PC-3 (cell line): ENCODE results near the gene JADE2. TPM values are rescaled to one million over a fixed set of nuclear protein-coding genes. Genes with fewer than 3 reads are reported as not detected.
"Not testable (repeated sequence)": the region's sequence is repeated elsewhere in the genome, so short reads cannot be mapped to it uniquely, and the experiment has no call there.

Source experiments
- ATAC-seq: fragments of 200-7000 bp; cut with Tn5 transposase; 2 replicates; pipeline ENCODE4 v1.9.1; 2020; ENCODE audit warnings: mild to moderate bottlenecking, moderate library complexity
- BruUV-seq: library from RNA; stranded (reverse); fragments of 400-500 nt; replicated peaks from 2 replicates; lab custom pipeline; 2021; lab: Mats Ljungman, UMichigan
- CTCF ChIA-PET: fragments of 300-600 bp; sonication (Branson Sonifier 250); formaldehyde crosslinking; loops from one replicate; lab custom pipeline; 2022; ENCODE audit warnings: antibody characterized with exemption; lab: Charles Lee
- POLR2A ChIA-PET: fragments of 300-600 bp; sonication (Branson Sonifier 250); formaldehyde crosslinking; loops from one replicate; lab custom pipeline; 2022; ENCODE audit warnings: antibody characterized with exemption; ENCODE audit not compliant: unreplicated experiment; lab: Charles Lee
- DNase-seq: peaks from one replicate; pipeline ENCODE4 v3.0.0-alpha.2; 2015
- H2AFZ ChIP-seq: fragments of 300-600 bp; sonication (generic); 2 replicates; pipeline ENCODE4 v1.6.0; 2016; ENCODE audit warnings: antibody characterized with exemption, low read length
- H3F3A ChIP-seq: fragments of 300-600 bp; sonication (generic); one replicate; pipeline ENCODE4 v1.6.0; 2017; ENCODE audit warnings: antibody characterized with exemption, low read length, control low read depth, mild to moderate bottlenecking; ENCODE audit not compliant: unreplicated experiment
- H3K27ac ChIP-seq: fragments of 300-600 bp; sonication (generic); 2 replicates; pipeline ENCODE4 v1.5.1; 2016; ENCODE audit warnings: mild to moderate bottlenecking, low read length
- H3K27me3 ChIP-seq: fragments of 300-600 bp; sonication (generic); 2 replicates; pipeline ENCODE4 v1.6.1; 2016; ENCODE audit warnings: low read length, mixed read lengths
- H3K36me3 ChIP-seq: fragments of 300-600 bp; sonication (generic); 2 replicates; pipeline ENCODE4 v1.6.1; 2016; ENCODE audit warnings: low read depth, mixed run types, low read length, mixed read lengths
- H3K4me1 ChIP-seq: fragments of 300-600 bp; sonication (generic); 2 replicates; pipeline ENCODE4 v1.5.1; 2016; ENCODE audit warnings: low read length; ENCODE audit not compliant: insufficient read depth
- H3K4me2 ChIP-seq: fragments of 300-600 bp; sonication (generic); 2 replicates; pipeline ENCODE4 v1.6.0; 2016; ENCODE audit warnings: low read length
- H3K4me3 ChIP-seq: fragments of 300-600 bp; sonication (generic); 2 replicates; pipeline ENCODE4 v1.5.1; 2016; ENCODE audit warnings: mild to moderate bottlenecking, low read length, mixed read lengths
- H3K79me2 ChIP-seq: fragments of 300-600 bp; sonication (generic); 2 replicates; pipeline ENCODE4 v1.6.1; 2017; ENCODE audit warnings: low read length, mixed read lengths
- H3K9ac ChIP-seq: fragments of 300-600 bp; sonication (generic); 2 replicates; pipeline ENCODE4 v1.6.0; 2016; ENCODE audit warnings: mild to moderate bottlenecking, low read length
- H3K9me2 ChIP-seq: fragments of 300-600 bp; sonication (generic); replicated peaks from 2 replicates; pipeline ENCODE4 v1.6.1; 2016; ENCODE audit warnings: mixed run types, low read length, mixed read lengths
- H3K9me3 ChIP-seq: fragments of 300-600 bp; sonication (generic); 2 replicates; pipeline ENCODE4 v1.6.1; 2016; ENCODE audit warnings: low read length, mixed read lengths
- H4K20me1 ChIP-seq: fragments of 300-600 bp; sonication (generic); 2 replicates; pipeline ENCODE4 v1.6.1; 2016; ENCODE audit warnings: low read length, mixed read lengths
- CTCF ChIP-seq: fragments of 300-600 bp; sonication (generic); conservative IDR thresholded peaks from 2 replicates; pipeline ENCODE4 v1.5.1; 2017; ENCODE audit warnings: antibody characterized with exemption, low read depth, mild to moderate bottlenecking, low read length
- EZH2 ChIP-seq: fragments of 300-600 bp; sonication (generic); IDR thresholded peaks from one replicate; pipeline ENCODE4 v1.6.1; 2017; ENCODE audit warnings: antibody characterized with exemption, mild to moderate bottlenecking, low read length; ENCODE audit not compliant: unreplicated experiment
- EZH2phosphoT487 ChIP-seq: fragments of 300-600 bp; sonication (generic); IDR thresholded peaks from 2 replicates; pipeline ENCODE4 v1.6.1; 2018; ENCODE audit warnings: mild to moderate bottlenecking, antibody characterized with exemption, low read length, borderline replicate concordance
- intact Hi-C: fragments of 100-400 bp; cut with micrococcal nuclease; formaldehyde crosslinking; loops from 2 replicates; pipeline ENCODE4 v1.9.0; 2023
- total RNA-seq: library from RNA; depleted of rRNA; stranded (reverse); fragments of >200 nt; gene quantifications from 2 replicates; pipeline ENCODE4 v1.2.3, GENCODE V29; 2014

Gene JADE2
- total RNA-seq, 1 experiment from 2014 or later: 33.2 TPM

DNA sequence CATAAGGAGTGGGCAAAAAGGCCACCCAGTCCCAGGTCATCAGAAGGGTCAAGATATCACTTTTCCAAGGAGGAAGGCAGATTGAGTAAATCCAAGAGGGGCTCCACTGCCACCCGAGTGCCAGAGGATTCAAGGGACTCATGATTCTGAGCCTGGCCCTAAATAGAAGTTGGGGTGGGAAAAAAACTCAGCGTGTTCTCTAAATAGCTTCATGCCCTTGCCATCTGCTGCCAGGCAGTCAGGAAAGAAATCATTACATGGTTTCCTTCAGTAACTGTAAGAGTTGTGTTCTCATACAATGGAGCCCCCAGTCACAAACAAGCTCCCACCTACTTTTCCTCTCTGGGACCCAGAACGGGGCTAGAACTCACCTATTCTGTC, 70.0 kb downstream of the JADE2 start:
- CTCF ChIA-PET: no interaction called here
- H3K4me3 ChIP-seq: no peak overlapping the region
- no peaks in the 10 kb centered on the region for H3K36me3 ChIP-seq
- POLR2A ChIA-PET: interaction anchor here (0.7 kb wide), 1 partner anchor 13 kb away, joined by 12 read pairs; no protein-coding TSS in a partner anchor
- no peaks in the 10 kb centered on the region for H3K79me2 ChIP-seq
- ATAC-seq (no peak), DNase-seq (no peak)
- H3K9ac ChIP-seq: no peak overlapping the region
- no peaks in the 10 kb centered on the region for H3F3A ChIP-seq
- BruUV-seq: no TSS peak
- no peaks in the 10 kb centered on the region for H3K27me3 ChIP-seq
- H3K4me1 ChIP-seq: peaks cover 24% of the 10 kb centered on the region
- TF ChIP-seq EZH2phosphoT487: no peak
- no peak for TF ChIP-seq CTCF
- no peak for TF ChIP-seq EZH2
- H3K27ac ChIP-seq: no peak overlapping the region
- H3K9me2 ChIP-seq: no peaks in the 10 kb centered on the region
- H2AFZ ChIP-seq: no peak overlapping the region
- intact Hi-C loops: no loop called here
- no peaks in the 10 kb centered on the region for H4K20me1 ChIP-seq
- no peak overlapping the region for H3K4me2 ChIP-seq
- H3K9me3 ChIP-seq: no peaks in the 10 kb centered on the region

DNA sequence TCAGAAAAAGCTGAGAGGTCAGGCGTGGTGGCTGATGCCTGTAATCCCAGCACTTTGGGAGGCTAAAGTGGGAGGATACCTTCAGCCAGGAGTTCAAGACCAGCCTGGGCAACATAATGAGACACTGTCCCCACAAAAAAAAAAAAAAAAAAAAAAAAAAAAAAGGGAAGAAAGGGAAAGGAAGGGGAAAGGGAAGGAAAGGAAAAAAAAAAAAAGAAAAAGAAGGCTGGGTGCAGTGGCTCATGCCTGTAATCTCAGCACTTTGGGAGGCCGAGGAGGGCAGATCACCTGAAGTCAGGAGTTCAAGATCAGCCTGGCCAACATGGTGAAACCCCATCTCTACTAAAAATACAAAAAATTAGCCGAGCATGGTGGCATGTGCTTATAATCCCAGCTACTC, 74.3 kb downstream of the JADE2 start:
- H4K20me1 ChIP-seq, H3K79me2 ChIP-seq, H3K27ac ChIP-seq, H3K9ac ChIP-seq, intact Hi-C loops, H3K27me3 ChIP-seq, H3K4me3 ChIP-seq, POLR2A ChIA-PET, H3K9me2 ChIP-seq, DNase-seq, CTCF ChIA-PET, H3K9me3 ChIP-seq, H3F3A ChIP-seq, H3K4me2 ChIP-seq, H2AFZ ChIP-seq, BruUV-seq, ATAC-seq: not testable (repeated sequence)
- peaks cover 12% of the 10 kb centered on the region; the same call in 1 of the 2 replicates for H3K4me1 ChIP-seq
- peaks cover 12% of the 10 kb centered on the region for H3K36me3 ChIP-seq

- Histone ChIP-seq H3K36me3 (peaks cover 17% of the 10 kb centered on the region), H3K27me3 (no peaks in the 10 kb centered on the region), H4K20me1 (no peaks in the 10 kb centered on the region), H2AFZ (no peak overlapping the region), H3K79me2 (no peaks in the 10 kb centered on the region), H3K27ac (no peak overlapping the region), H3K9ac (no peak overlapping the region), H3K4me3 (no peak overlapping the region), H3K4me2 (no peak overlapping the region), H3K4me1 (peaks cover 12% of the 10 kb centered on the region; the same call in 1 of the 2 replicates), H3F3A (no peaks in the 10 kb centered on the region), H3K9me2 (no peaks in the 10 kb centered on the region), H3K9me3 (no peaks in the 10 kb centered on the region)
- intact Hi-C loops: no loop called here
- no TSS peak for BruUV-seq
- ChIA-PET POLR2A (no interaction called here), CTCF (no interaction called here)
- ATAC-seq (no peak), DNase-seq (no peak)
- no peak for TF ChIP-seq CTCF
- TF ChIP-seq EZH2phosphoT487: no peak
- TF ChIP-seq EZH2: no peak
Measured at GRCh38 chr5:134600600-134600999, 75.1 kb downstream of the JADE2 start.
